22Rv1 (cell line): ENCODE measurements around the gene CYP26B1.
A peak's percentile ranks its signal among the peaks of the same experiment; 100 is the strongest.

Experiments used
- H3K27ac ChIP-seq: fragments of 450-650 bp; 2 replicates; pipeline ENCODE4 v1.5.1; 2017
- ZFX ChIP-seq: fragments of 450-650 bp; IDR thresholded peaks from 2 replicates; pipeline ENCODE4 v1.6.1; 2017; ENCODE audit warnings: antibody characterized with exemption, borderline replicate concordance
- TF ChIP-seq, protein P1 (sequence below): fragments of 450-650 bp; IDR thresholded peaks from 2 replicates; pipeline ENCODE4 v1.5.1; 2017; ENCODE audit warnings: mild to moderate bottlenecking

CYP26B1 gene

DNA sequence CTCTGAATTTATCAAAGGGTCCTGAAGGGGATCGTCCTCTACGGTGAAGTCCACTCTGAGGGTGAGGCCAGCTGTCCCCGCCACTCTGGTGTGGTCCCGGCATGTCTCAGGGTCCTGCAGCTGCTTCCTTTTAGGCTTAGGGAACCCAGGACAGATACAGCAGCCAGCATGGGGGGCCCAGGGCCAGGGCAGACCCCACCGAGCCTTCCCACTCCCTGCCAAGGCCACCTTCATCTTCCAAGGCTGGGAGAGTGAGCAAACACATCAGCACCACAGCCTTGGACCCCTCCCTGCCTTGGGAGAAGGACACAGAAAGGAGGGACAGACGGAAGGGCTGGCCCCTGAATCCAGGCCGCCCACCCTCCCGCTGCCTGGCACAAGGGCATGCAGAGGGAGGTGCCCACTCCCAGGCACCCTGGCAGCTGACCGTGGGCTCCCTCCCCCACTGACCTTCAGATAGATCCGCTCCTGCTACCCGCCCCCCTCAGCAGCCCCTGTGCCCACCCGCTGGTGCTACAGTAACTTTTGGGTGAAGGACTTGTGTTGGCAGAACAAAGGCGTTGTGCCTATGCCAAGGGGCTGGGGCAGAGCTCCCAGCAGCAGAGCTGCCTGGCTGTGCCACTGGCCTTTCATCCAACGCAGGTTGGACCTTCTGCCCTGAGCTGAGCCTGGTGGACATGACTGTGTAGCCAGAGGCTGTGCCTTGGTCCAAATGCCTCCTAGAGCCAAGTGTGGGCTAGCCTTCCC lies 7.6 kb downstream of the CYP26B1 start:
- H3K27ac ChIP-seq, result no peak overlapping the region
- TF ChIP-seq ZFX, result no peak
- TF ChIP-seq, protein P1, sequence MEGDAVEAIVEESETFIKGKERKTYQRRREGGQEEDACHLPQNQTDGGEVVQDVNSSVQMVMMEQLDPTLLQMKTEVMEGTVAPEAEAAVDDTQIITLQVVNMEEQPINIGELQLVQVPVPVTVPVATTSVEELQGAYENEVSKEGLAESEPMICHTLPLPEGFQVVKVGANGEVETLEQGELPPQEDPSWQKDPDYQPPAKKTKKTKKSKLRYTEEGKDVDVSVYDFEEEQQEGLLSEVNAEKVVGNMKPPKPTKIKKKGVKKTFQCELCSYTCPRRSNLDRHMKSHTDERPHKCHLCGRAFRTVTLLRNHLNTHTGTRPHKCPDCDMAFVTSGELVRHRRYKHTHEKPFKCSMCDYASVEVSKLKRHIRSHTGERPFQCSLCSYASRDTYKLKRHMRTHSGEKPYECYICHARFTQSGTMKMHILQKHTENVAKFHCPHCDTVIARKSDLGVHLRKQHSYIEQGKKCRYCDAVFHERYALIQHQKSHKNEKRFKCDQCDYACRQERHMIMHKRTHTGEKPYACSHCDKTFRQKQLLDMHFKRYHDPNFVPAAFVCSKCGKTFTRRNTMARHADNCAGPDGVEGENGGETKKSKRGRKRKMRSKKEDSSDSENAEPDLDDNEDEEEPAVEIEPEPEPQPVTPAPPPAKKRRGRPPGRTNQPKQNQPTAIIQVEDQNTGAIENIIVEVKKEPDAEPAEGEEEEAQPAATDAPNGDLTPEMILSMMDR, result no peak

DNA sequence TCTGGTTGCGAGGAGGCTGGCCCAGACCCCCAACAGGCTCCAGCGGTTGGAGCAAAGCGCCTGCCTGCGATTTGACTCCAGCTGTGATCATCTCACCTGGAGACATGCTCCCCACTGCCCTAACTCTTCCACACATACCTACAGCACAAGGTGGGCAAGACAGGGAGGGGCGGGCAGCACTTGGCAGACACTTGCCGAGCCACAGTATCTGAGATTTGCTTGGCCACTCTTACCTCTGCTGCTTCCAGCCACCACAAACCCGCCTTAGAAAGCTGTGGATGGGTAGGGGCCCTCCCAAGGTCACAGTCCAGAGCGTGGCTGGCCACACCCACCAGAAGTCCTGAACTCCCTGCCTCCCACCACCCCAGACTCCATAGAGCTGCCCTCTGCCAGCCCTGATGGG lies 8.2 kb downstream of the CYP26B1 start:
- TF ChIP-seq ZFX, result no peak
- H3K27ac ChIP-seq, result no peak overlapping the region

DNA sequence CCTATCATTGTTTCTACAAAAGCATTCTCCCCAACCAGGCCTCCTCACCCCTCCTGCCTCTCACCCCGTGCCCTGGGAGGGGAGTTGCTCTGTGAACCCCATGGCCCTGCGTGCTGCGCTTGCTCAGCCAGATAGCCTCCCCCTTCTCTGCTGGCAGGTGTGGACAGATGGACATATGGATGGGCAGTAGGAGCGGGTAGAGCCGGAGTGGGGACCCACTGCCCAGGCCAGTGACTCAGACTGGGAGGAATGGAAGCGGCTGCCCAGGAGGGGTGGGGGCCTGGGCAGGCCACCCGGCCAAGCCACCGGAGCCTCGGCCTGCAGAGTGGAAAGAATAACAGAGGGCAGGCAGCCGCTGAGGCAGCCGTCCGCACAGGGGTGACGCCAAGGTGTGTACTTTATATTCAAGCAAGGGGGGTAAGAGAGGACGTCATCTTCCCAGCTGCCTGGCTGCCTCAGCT lies 8.7 kb downstream of the CYP26B1 start:
- no peak overlapping the region for H3K27ac ChIP-seq

DNA sequence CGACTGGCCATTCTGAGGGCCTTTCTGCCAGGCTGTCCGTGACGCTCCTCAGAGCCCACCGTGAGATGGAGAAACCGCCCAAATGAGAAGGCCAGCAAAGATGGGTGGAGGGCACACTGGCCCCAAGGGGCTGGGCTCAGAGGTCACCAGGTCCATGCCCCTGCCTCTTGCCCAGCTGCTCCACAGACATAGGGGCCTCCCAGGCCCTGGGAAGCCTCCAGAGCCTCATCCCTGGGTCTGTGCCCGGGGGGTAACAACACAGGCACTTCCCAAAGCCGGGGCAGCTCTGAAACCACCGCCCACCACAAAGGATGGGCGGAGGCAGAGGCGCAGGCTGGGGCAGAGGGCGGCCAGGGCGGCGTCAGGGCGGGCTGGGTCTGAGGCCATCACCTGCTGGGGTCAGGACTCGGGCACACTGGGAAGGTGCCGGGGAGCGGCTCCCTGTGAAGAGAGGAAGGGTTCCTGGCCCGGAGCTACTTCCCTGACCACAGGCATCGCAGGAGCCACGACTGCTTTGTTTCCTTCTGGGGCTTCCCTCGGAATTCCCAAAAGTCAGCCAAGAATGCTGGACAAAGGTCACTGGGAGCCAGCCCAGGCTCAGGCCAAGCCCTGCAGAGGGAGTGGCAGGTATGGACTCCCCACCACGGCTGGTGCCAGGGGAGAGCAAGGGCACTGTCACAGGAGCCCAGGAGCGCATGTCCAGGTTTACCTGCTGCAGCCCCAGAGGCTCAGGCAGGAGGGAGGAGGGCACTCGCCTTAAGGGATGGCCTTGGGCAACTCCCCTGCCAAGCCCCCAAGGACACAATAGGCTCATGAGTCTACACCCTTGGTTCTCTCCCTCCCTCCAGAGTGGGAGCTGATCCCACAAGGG lies 9.4 kb downstream of the CYP26B1 start:
- TF ChIP-seq, protein P1, result no peak
- no peak for TF ChIP-seq ZFX
- H3K27ac ChIP-seq, result no peak overlapping the region

More for the DNA sequence above, 8.7 kb downstream of the CYP26B1 start:
- TF ChIP-seq, protein P1, result no peak
- no peak for TF ChIP-seq ZFX

DNA sequence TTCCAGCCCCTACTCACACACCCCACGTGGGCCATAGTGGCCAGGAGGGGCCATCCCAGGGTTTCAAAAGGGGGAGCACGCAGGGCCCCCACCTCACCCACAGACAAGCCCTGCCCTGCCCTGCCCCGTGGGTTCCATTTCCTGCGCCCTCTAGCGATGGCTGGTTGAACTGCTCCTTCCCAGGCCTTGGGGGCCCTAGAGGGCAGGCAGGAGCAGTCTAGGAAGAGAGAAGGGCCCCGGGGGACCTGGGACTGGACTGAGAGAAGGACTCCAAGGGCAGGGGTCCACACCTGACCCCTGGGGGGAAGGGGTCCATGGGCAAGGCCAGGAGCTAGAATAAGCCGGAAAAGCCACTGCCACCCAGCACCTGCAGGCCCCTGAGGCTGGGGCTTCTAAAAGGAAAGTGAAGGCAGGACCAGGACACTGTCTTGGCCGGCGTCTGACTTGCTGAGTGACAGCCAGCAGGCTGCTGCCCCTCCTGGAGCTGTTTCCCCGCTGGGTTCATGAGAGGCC lies 10.1 kb downstream of the CYP26B1 start:
- TF ChIP-seq, protein P1, result peak; percentile 97
- TF ChIP-seq ZFX, result no peak
- no peak overlapping the region for H3K27ac ChIP-seq

DNA sequence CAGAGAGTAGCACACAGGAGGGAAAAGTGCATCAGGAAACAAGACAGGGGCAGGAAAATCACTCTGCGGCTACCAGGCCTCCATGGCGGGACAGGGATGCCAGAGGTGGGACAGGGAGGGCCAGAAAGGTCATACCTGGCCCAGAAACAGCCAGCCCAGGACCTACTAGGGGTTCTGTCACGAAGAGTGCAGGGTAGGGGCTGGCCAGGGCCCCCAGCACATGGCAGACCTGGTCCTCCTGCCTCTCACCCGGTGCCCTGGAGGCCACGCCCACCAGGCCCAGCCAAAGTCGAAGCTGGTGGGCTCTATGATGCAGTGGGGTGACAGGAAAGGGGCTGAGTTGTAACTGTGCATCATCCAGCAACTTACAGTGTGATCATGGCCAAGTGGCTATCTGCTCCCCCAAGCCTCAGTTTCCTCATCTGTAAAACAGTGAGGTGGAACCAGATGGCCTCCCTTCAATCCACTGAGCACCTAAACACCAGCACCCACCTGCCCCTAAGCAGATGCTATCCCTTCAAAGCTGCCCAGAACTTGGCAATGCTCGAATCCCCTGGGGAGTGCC lies 10.6 kb downstream of the CYP26B1 start:
- H3K27ac ChIP-seq, result no peak overlapping the region
- TF ChIP-seq ZFX, result no peak
- TF ChIP-seq, protein P1, result no peak

DNA sequence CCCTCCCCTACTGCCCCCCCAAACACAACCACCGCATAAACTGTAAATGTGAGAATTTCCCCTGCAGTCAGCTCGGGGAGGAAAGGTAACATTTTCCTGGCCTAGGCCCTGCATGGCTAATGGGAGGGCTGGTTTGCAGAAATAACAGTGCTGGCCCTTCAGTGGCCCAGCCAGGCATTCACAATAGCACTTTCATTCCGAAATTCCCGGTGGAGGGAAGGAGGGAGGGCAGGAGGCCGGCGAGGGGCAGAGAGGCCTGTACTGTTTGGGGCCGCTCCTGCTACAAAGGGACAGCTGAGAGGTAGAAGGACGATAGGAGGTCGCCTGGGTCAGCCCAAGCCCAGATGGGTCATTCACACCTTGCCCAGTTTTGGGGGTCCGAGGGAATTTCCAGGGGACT lies 11.3 kb downstream of the CYP26B1 start:
- H3K27ac ChIP-seq, result no peak overlapping the region
- TF ChIP-seq, protein P1, result no peak
- TF ChIP-seq ZFX, result no peak
